Measurements from ENCODE around the gene TPSB2.
"Not testable (repeated sequence)": the region's sequence is repeated elsewhere in the genome, so short reads cannot be mapped to it uniquely, and the experiment has no call there.

Gene TPSB2

GRCh38 chr16:1206326-1206725 is 23.7 kb downstream of the TPSB2 start:
- no peak for TF ChIP-seq CTCF (conservative IDR thresholded peaks at IDR 0.05; ENCODE audit: low read length)
- H3K4me3 ChIP-seq (ENCODE audit: low read length), result no peak overlapping the region

GRCh38 chr16:1204933-1205332 is 25.1 kb downstream of the TPSB2 start:
- no peak overlapping the region for H3K4me3 ChIP-seq (ENCODE audit: low read length)
- TF ChIP-seq CTCF (conservative IDR thresholded peaks at IDR 0.05; ENCODE audit: low read length), result no peak
- DNase-seq (ENCODE audit: low read depth), result no peak

More at GRCh38 chr16:1206326-1206725, 23.7 kb downstream of the TPSB2 start:
- no peak for DNase-seq (ENCODE audit: low read depth)

GRCh38 chr16:1202274-1202673 is 27.7 kb downstream of the TPSB2 start:
- no peak for TF ChIP-seq CTCF (conservative IDR thresholded peaks at IDR 0.05; ENCODE audit: low read length)
- H3K4me3 ChIP-seq (ENCODE audit: low read length), result no peak overlapping the region
- DNase-seq (ENCODE audit: low read depth), result no peak

- no peak for DNase-seq (ENCODE audit: low read depth)
- no peak for TF ChIP-seq CTCF (conservative IDR thresholded peaks at IDR 0.05; ENCODE audit: low read length)
- no peak overlapping the region for H3K4me3 ChIP-seq (ENCODE audit: low read length)
These were observed 28.5 kb downstream of the TPSB2 start for GRCh38 chr16:1201444-1201843.

GRCh38 chr16:1200014-1200627 is 29.9 kb downstream of the TPSB2 start:
- TF ChIP-seq CTCF (conservative IDR thresholded peaks at IDR 0.05; ENCODE audit: low read length), result no peak
- DNase-seq (ENCODE audit: low read depth), result no peak
- H3K4me3 ChIP-seq (ENCODE audit: low read length), result no peak overlapping the region

- H3K4me3 ChIP-seq (ENCODE audit: low read length), result no peak overlapping the region
- no peak for TF ChIP-seq CTCF (conservative IDR thresholded peaks at IDR 0.05; ENCODE audit: low read length)
- DNase-seq (ENCODE audit: low read depth), result no peak
These were observed 30.5 kb downstream of the TPSB2 start for GRCh38 chr16:1199347-1200013.

GRCh38 chr16:1198671-1199346 is 31.2 kb downstream of the TPSB2 start:
- H3K4me3 ChIP-seq (ENCODE audit: low read length); DNase-seq (ENCODE audit: low read depth): not testable (repeated sequence)
